Renal pelvis (tissue), 4 donors: ENCODE data around the gene GPC3. TPM values are rescaled to one million over a fixed set of nuclear protein-coding genes. Genes with fewer than 3 reads are reported as not detected.
"Not testable (repeated sequence)": the region's sequence is repeated elsewhere in the genome, so short reads cannot be mapped to it uniquely, and the experiment has no call there.

Source experiments
- DNase-seq: peaks from one replicate; pipeline ENCODE4 v3.0.0-alpha.2; 2013
- polyA plus RNA-seq, 3 donors: library from polyadenylated mRNA; unstranded; fragments of 120-200 nt; gene quantifications; one replicate each; pipeline ENCODE4 v1.2.1, GENCODE V29; 2013; ENCODE audit not compliant: insufficient read length in 3 of 3

The GPC3 gene
- polyA plus RNA-seq, 3 donors: 934 to 1,259 (median 988) TPM

GRCh38 chrX:133792198-133792953 lies 193.0 kb downstream of the GPC3 start:
- peak; percentile 65 for DNase-seq

- no peak for DNase-seq
Observed at GRCh38 chrX:133789829-133790228, 195.6 kb downstream of the GPC3 start.

- no peak for DNase-seq
Observed at GRCh38 chrX:133786382-133786781, 199.0 kb downstream of the GPC3 start.

GRCh38 chrX:133783274-133783673 lies 202.1 kb downstream of the GPC3 start:
- no peak for DNase-seq

- DNase-seq: peak; percentile 16
Observed at GRCh38 chrX:133781174-133781573, 204.2 kb downstream of the GPC3 start.

- DNase-seq: no peak
Observed at GRCh38 chrX:133776072-133776471, 209.3 kb downstream of the GPC3 start.

GRCh38 chrX:133774807-133775206 lies 210.6 kb downstream of the GPC3 start:
- DNase-seq: no peak

- no peak for DNase-seq
Observed at GRCh38 chrX:133771086-133771646, 214.2 kb downstream of the GPC3 start.

- not testable (repeated sequence) for DNase-seq
Observed at GRCh38 chrX:133762976-133763548, 222.3 kb downstream of the GPC3 start.

GRCh38 chrX:133754657-133755056 lies 230.7 kb downstream of the GPC3 start:
- DNase-seq: no peak

- DNase-seq: no peak
Observed at GRCh38 chrX:133749951-133750350, 235.4 kb downstream of the GPC3 start.

- no peak for DNase-seq
Observed at GRCh38 chrX:133749370-133749769, 236.0 kb downstream of the GPC3 start.

- DNase-seq: no peak
Observed at GRCh38 chrX:133747196-133747595, 238.2 kb downstream of the GPC3 start.

- DNase-seq: no peak
Observed at GRCh38 chrX:133746593-133746992, 238.8 kb downstream of the GPC3 start.

- DNase-seq: no peak
Observed at GRCh38 chrX:133745349-133745748, 240.0 kb downstream of the GPC3 start.

- DNase-seq: no peak
Observed at GRCh38 chrX:133742602-133743305, 242.6 kb downstream of the GPC3 start.

- no peak for DNase-seq
Observed at GRCh38 chrX:133741303-133741702, 244.1 kb downstream of the GPC3 start.

GRCh38 chrX:133726642-133727041 lies 258.8 kb downstream of the GPC3 start:
- DNase-seq: no peak

GRCh38 chrX:133726211-133726630 lies 259.2 kb downstream of the GPC3 start:
- DNase-seq: no peak

- DNase-seq: no peak
Observed at GRCh38 chrX:133723930-133724329, 261.5 kb downstream of the GPC3 start.

GRCh38 chrX:133722756-133723155 lies 262.6 kb downstream of the GPC3 start:
- DNase-seq: no peak

- not testable (repeated sequence) for DNase-seq
Observed at GRCh38 chrX:133720269-133720668, 265.1 kb downstream of the GPC3 start.

- no peak for DNase-seq
Observed at GRCh38 chrX:133715715-133716114, 269.7 kb downstream of the GPC3 start.
